ENCODE results near the gene EFNB2. TPM values are rescaled to one million over a fixed set of nuclear protein-coding genes. Genes with fewer than 3 reads are reported as not detected.

EFNB2 gene
- total RNA-seq, 1 experiment from 2014 or later, result 15.9 TPM

GRCh38 chr13:106535552-106536243 lies at the start of gene EFNB2 (continued):
- TF ChIP-seq E2F4 (CRISPR knock-in tag; IDR thresholded peaks at IDR 0.05; ENCODE audit: borderline replicate concordance, low read depth), result no peak
- peak; percentile 91 for TF ChIP-seq FOXP4 (CRISPR knock-in tag; IDR thresholded peaks at IDR 0.05)
- no peak; the same call in 1 of the 2 replicates for TF ChIP-seq E2F5 (CRISPR knock-in tag; IDR thresholded peaks at IDR 0.05)
- TF ChIP-seq E2F1 (CRISPR knock-in tag; IDR thresholded peaks at IDR 0.05), result peak; percentile 74; the same call in 1 of the 2 replicates
- no peak for TF ChIP-seq GTF2I (CRISPR knock-in tag; conservative IDR thresholded peaks at IDR 0.05)
- TF ChIP-seq ZNF219 (CRISPR knock-in tag; IDR thresholded peaks at IDR 0.05; ENCODE audit: borderline replicate concordance), result peak; percentile 30; the same call in 1 of the 2 replicates
- peak; percentile 15; the same call in 1 of the 2 replicates for TF ChIP-seq TEAD1 (CRISPR knock-in tag; IDR thresholded peaks at IDR 0.05)
- no peak for TF ChIP-seq STAT6 (CRISPR knock-in tag; conservative IDR thresholded peaks at IDR 0.05; ENCODE audit: low read depth)
- peak; percentile 53; the same call in 1 of the 2 replicates for TF ChIP-seq IRF1 (CRISPR knock-in tag; IDR thresholded peaks at IDR 0.05)

- ATAC-seq (no peak), DNase-seq (ENCODE audit: low spot score) (no peak)
- POLR2A ChIA-PET, result interaction anchor here (1.0 kb wide), 1 partner anchor 14 kb away, joined by 3 read pairs; no protein-coding TSS in a partner anchor
- Mint-ChIP-seq H3K27me3 (ENCODE audit: low read depth) (no peaks in the 10 kb centered on the region; the same call in 1 of the 2 replicates), H3K4me1 (peaks cover 4% of the 10 kb centered on the region; the same call in 1 of the 2 replicates), H3K4me3 (no peak overlapping the region), H3K36me3 (peaks cover 21% of the 10 kb centered on the region), H3K27ac (no peak overlapping the region), H3K9me3 (peaks cover 32% of the 10 kb centered on the region)
- CTCF ChIA-PET, result interaction anchor here (1.3 kb wide), 1 partner anchor 39 kb away, joined by 3 read pairs; no protein-coding TSS in a partner anchor
- TF ChIP-seq ARID4B (CRISPR knock-in tag; IDR thresholded peaks at IDR 0.05; ENCODE audit: borderline replicate concordance) (no peak), ZSCAN18 (CRISPR knock-in tag; IDR thresholded peaks at IDR 0.05) (no peak), PREB (CRISPR knock-in tag; IDR thresholded peaks at IDR 0.05; ENCODE audit: borderline replicate concordance) (no peak), TEAD4 (CRISPR knock-in tag; IDR thresholded peaks at IDR 0.05) (no peak), FOXP1 (CRISPR knock-in tag; IDR thresholded peaks at IDR 0.05; ENCODE audit: borderline replicate concordance) (no peak), JAZF1 (CRISPR knock-in tag; IDR thresholded peaks at IDR 0.05) (no peak), ATF3 (CRISPR knock-in tag; conservative IDR thresholded peaks at IDR 0.05) (no peak), ZNF396 (CRISPR knock-in tag; IDR thresholded peaks at IDR 0.05; ENCODE audit: borderline replicate concordance) (no peak)
These were observed 45.8 kb upstream of the EFNB2 start for GRCh38 chr13:106581225-106581624.

All from WTC11 (cell line).